Coronary artery (tissue), 2 donors: Measurements from ENCODE around the gene CREB1.

Experiments
- DNase-seq: peaks from one replicate; pipeline ENCODE4 v3.0.0-alpha.2; 2017; ENCODE audit warnings: low spot score
- H3K27ac ChIP-seq, 2 donors: fragments of 200-600 bp; sonication (generic); one replicate each; pipeline ENCODE4 v1.5.1; 2016 to 2019
- H3K4me3 ChIP-seq: fragments of 200-600 bp; sonication (generic); 2 replicates; pipeline ENCODE4 v1.5.1; 2016; ENCODE audit warnings: mild to moderate bottlenecking, moderate library complexity
- TF ChIP-seq, protein P1 (sequence below): fragments of 200-600 bp; sonication (generic); IDR thresholded peaks from one replicate; pipeline ENCODE4 v1.5.1; 2019; ENCODE audit warnings: antibody characterized with exemption

CREB1 gene

DNA sequence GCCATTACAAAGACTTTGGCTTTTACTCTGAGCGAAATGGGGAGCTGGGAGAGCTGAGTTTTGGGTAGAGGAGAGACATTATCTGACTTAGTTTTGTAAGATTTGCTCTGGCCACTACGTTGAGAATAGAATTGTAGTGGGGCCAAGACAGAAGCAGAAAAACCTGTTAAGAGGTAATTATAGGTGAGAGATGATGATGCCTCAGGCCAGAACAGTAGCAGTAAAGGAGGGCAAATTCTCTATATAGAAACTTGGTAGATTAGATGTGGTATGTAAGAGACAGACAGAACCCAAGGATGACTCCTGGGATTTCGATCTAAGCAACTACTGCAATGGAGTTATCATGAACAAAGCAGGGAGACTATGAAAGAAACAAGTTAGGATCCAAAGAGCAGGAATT lies 17.4 kb upstream of the CREB1 start:
- no peak for DNase-seq
- no peak overlapping the region for H3K4me3 ChIP-seq
- H3K27ac ChIP-seq = no peak overlapping the region
- TF ChIP-seq, protein P1, sequence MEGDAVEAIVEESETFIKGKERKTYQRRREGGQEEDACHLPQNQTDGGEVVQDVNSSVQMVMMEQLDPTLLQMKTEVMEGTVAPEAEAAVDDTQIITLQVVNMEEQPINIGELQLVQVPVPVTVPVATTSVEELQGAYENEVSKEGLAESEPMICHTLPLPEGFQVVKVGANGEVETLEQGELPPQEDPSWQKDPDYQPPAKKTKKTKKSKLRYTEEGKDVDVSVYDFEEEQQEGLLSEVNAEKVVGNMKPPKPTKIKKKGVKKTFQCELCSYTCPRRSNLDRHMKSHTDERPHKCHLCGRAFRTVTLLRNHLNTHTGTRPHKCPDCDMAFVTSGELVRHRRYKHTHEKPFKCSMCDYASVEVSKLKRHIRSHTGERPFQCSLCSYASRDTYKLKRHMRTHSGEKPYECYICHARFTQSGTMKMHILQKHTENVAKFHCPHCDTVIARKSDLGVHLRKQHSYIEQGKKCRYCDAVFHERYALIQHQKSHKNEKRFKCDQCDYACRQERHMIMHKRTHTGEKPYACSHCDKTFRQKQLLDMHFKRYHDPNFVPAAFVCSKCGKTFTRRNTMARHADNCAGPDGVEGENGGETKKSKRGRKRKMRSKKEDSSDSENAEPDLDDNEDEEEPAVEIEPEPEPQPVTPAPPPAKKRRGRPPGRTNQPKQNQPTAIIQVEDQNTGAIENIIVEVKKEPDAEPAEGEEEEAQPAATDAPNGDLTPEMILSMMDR = no peak

DNA sequence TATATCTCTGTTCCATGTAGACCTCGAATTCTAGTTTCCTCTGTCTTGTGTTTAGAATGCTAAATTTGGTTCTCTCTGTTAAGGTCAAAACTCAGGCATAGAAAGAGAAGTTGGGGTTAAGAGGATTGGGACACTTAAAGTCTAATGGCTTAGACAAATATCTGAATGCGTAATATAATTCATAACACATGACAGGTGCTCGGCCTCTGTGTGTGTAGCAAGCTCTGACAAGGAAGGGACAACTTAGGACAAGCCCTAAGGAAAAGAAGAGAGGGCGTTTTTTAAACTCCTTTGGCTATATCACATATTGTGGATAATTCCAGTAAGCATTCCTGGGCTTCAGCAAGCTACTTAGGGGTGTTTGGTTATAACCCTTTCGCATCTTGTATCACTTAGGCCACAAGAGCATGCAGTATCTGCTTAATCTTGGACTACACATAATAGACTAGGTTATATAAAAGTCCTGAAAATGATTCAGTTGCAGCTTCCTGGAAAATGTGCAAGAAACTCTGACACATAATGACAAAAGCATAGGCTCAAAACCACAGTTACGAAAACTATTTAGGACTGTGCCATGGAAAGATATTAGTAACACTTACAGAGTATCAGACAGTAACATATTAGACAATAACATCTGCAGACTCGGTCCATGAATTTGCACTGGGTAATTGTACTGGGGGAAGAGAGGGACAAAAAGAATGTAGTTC lies 16.1 kb upstream of the CREB1 start:
- Histone ChIP-seq H3K4me3 (no peak overlapping the region), H3K27ac (peak overlapping the region in 1 of 2 donors; percentile 50)
- TF ChIP-seq, protein P1 = no peak
- DNase-seq = no peak

DNA sequence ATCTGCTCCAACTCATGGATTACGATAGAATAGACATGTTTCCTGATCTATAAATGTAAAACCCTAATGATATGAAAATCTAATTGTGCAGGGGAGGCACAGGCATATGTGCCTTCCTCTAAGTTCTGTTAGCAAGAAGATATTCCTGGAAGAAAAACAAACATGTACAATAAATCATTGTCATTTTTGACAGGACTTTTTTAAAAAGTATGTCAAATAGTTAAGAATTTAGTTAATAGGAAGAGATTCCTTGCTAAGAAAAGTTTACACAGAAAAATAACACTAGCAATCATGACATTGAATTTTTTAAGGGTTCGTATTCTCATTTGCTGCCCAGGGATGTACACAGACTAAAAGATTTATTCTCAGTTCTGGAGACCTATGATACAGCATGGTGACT lies 15.3 kb upstream of the CREB1 start:
- Histone ChIP-seq H3K27ac (no peak overlapping the region), H3K4me3 (no peak overlapping the region)
- DNase-seq = no peak

DNA sequence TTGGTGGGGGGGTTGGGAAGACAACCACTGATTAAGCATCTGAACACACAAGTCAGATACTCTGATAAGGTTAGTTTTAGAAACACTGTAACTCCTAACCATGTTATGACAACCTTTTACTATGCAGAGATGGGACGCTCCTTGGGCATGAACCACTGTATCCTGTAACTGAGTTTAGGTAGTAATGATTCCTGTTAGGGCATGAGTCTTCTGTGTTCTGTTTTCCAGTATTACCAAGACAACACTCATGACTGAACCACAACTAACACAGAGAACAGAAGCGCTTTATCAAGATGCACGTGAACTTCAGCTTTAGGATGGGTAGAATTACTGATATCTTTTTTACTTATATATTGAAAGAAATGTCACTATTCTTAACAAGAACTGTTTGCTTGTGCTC lies 14.1 kb upstream of the CREB1 start:
- TF ChIP-seq, protein P1 = no peak
- H3K27ac ChIP-seq = no peak overlapping the region
- no peak for DNase-seq
- H3K4me3 ChIP-seq = no peak overlapping the region

More for the DNA sequence above, 15.3 kb upstream of the CREB1 start:
- TF ChIP-seq, protein P1 = no peak

DNA sequence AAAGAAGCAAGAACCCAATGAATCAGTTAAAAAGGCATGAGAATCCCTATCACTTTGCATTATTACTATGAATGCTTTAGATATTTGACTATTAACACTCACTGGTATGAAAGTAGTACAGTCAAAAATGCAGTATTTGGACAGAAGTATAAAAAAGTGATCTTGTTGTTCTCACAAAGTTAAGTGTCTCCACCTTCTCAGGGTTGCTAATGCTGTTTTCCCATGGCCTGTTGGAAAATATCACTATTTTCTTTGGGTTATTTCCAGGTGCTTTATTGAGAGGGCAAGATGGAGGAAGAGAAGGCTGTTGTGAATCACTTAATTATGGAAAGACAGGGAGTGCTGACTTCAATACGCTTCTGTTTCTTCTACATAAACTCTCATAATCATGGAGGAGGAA lies 13.6 kb upstream of the CREB1 start:
- H3K27ac ChIP-seq = no peak overlapping the region
- H3K4me3 ChIP-seq = no peak overlapping the region
- no peak for DNase-seq
- TF ChIP-seq, protein P1 = no peak

GRCh38 chr2:207523005-207523404 lies 6.8 kb upstream of the CREB1 start:
- no peak for DNase-seq
- Histone ChIP-seq H3K4me3 (no peak overlapping the region), H3K27ac (no peak overlapping the region)
- TF ChIP-seq, protein P1 = no peak

GRCh38 chr2:207525296-207525695 lies 4.5 kb upstream of the CREB1 start:
- Histone ChIP-seq H3K4me3 (no peak overlapping the region), H3K27ac (no peak overlapping the region)
- no peak for DNase-seq
- TF ChIP-seq, protein P1 = no peak
